HCT116 (cell line): ENCODE measurements around the gene GAD2. TPM values are rescaled to one million over a fixed set of nuclear protein-coding genes. Genes with fewer than 3 reads are reported as not detected.

ENCODE experiments used
- ATAC-seq: fragments of 200-7000 bp; cut with Tn5 transposase; 2 replicates; pipeline ENCODE4 v1.9.1; 2020; ENCODE audit warnings: mild to moderate bottlenecking, moderate library complexity
- BruUV-seq: library from RNA; stranded (reverse); fragments of 400-500 nt; replicated peaks from 2 replicates; lab custom pipeline; 2021; lab: Mats Ljungman, UMichigan
- CTCF ChIA-PET: fragments of 300-600 bp; sonication (Branson Sonifier 250); formaldehyde crosslinking; loops from one replicate; lab custom pipeline; 2021; ENCODE audit warnings: antibody characterized with exemption; lab: Charles Lee
- POLR2A ChIA-PET: fragments of 300-600, 350-600 bp; sonication (Branson Sonifier 250); formaldehyde crosslinking; loops from one replicate; lab custom pipeline; 2021; ENCODE audit warnings: antibody characterized with exemption; lab: Charles Lee
- RAD21 ChIA-PET, 2 experiments: fragments of 300-600 bp; sonication (Branson Sonifier 250); formaldehyde crosslinking; loops; one replicate each; lab custom pipeline; 2023; ENCODE audit warnings: low total read pairs in 2 of 2; ENCODE audit not compliant: uncharacterized antibody in 2 of 2, unreplicated experiment in 2 of 2, low non-redundant PET in 1 of 2; lab: Charles Lee
- DNase-seq: peaks from one replicate; pipeline ENCODE4 v3.0.0-alpha.2; 2010; ENCODE audit warnings: low read depth, low spot score
- H2AFZ ChIP-seq: fragments of 200-600 bp; shearing (Covaris generic), sonication (generic); 2 replicates; pipeline ENCODE4 v1.6.1; 2017; ENCODE audit warnings: low read depth, mixed run types, mixed read lengths, antibody characterized with exemption, low read length; ENCODE audit not compliant: poor library complexity, severe bottlenecking
- H3K27ac ChIP-seq: 2 replicates; pipeline ENCODE4 v1.5.1; 2012; ENCODE audit warnings: low read depth, low read length
- H3K27me3 ChIP-seq: fragments of 200-600 bp; sonication (generic); 2 replicates; pipeline ENCODE4 v1.6.1; 2016; ENCODE audit warnings: mixed run types, low read length, mixed read lengths; ENCODE audit not compliant: insufficient read depth
- H3K36me3 ChIP-seq, 2 experiments: fragments of 200-500 bp in 1 of 2; fragments of 200-600 bp in 1 of 2; sonication (Bioruptor generic) in 1 of 2; sonication (generic) in 1 of 2; 2 replicates each; pipeline versions ENCODE4 v1.5.1 to v1.6.1; 2014 to 2016; ENCODE audit warnings: low read length in 2 of 2, inconsistent platforms in 1 of 2, mixed read lengths in 1 of 2, mixed run types in 1 of 2; ENCODE audit not compliant: insufficient read depth in 2 of 2, control insufficient read depth in 1 of 2
- H3K4me1 ChIP-seq, 2 experiments: fragments of 200-600 bp in 1 of 2; sonication (generic) in 1 of 2; 2 replicates each; pipeline versions ENCODE4 v1.5.1 to v1.6.1; 2012 to 2017; ENCODE audit warnings: low read length in 2 of 2, inconsistent platforms in 1 of 2, mild to moderate bottlenecking in 1 of 2, mixed read lengths in 1 of 2, mixed run types in 1 of 2, moderate library complexity in 1 of 2; ENCODE audit not compliant: insufficient read depth in 2 of 2, control insufficient read depth in 1 of 2
- H3K4me2 ChIP-seq: fragments of 200-600 bp; sonication (generic); 2 replicates; pipeline ENCODE4 v1.6.1; 2017; ENCODE audit warnings: mixed run types, low read length, mixed read lengths
- H3K4me3 ChIP-seq, 2 experiments: fragments of 200-600 bp in 1 of 2; sonication (generic) in 1 of 2; replicated peaks in 1 of 2; 2 replicates each; pipeline ENCODE4 v1.5.1; 2011 to 2016; ENCODE audit warnings: low read length in 2 of 2, control low read depth in 1 of 2, low read depth in 1 of 2, mild to moderate bottlenecking in 1 of 2, mixed read lengths in 1 of 2, mixed run types in 1 of 2
- H3K79me2 ChIP-seq: fragments of 200-600 bp; sonication (generic); 2 replicates; pipeline ENCODE4 v1.6.1; 2017; ENCODE audit warnings: mild to moderate bottlenecking, mixed run types, low read length, moderate library complexity, mixed read lengths; ENCODE audit not compliant: insufficient read depth
- H3K9ac ChIP-seq: fragments of 200-600 bp; sonication (generic); 2 replicates; pipeline ENCODE4 v1.6.1; 2016; ENCODE audit warnings: low read length, mixed read lengths
- H3K9me2 ChIP-seq: fragments of 200-600 bp; sonication (generic), shearing (Covaris generic); 2 replicates; pipeline ENCODE4 v1.6.1; 2017; ENCODE audit warnings: mixed run types, mild to moderate bottlenecking, moderate library complexity; ENCODE audit not compliant: insufficient read depth
- H3K9me3 ChIP-seq, 2 experiments: fragments of 200-500 bp in 1 of 2; fragments of 200-600 bp in 1 of 2; sonication (Bioruptor generic) in 1 of 2; sonication (generic) in 1 of 2; 2 replicates each; pipeline ENCODE4 v1.6.1; 2014 to 2017; ENCODE audit warnings: low read length in 2 of 2, mixed read lengths in 2 of 2, inconsistent platforms in 1 of 2, low read depth in 1 of 2, mild to moderate bottlenecking in 1 of 2, mixed run types in 1 of 2, moderate library complexity in 1 of 2; ENCODE audit not compliant: control insufficient read depth in 1 of 2, insufficient read depth in 1 of 2
- H4K20me1 ChIP-seq: fragments of 200-600 bp; sonication (generic), shearing (Covaris generic); 2 replicates; pipeline ENCODE4 v1.6.1; 2017; ENCODE audit warnings: mixed run types, mild to moderate bottlenecking, moderate library complexity; ENCODE audit not compliant: insufficient read depth
- CBX3 ChIP-seq: IDR thresholded peaks from 2 replicates; pipeline ENCODE4 v1.6.1; 2012; ENCODE audit warnings: low read depth
- CEBPB ChIP-seq: IDR thresholded peaks from 2 replicates; pipeline ENCODE4 v1.6.1; 2012; ENCODE audit warnings: low read depth
- EGR1 ChIP-seq: IDR thresholded peaks from 2 replicates; pipeline ENCODE4 v1.6.1; 2012; ENCODE audit warnings: low read depth
- ELF1 ChIP-seq: IDR thresholded peaks from 2 replicates; pipeline ENCODE4 v1.6.1; 2012; ENCODE audit warnings: low read depth, borderline replicate concordance
- EZH2 ChIP-seq: fragments of 200-600 bp; sonication (generic); IDR thresholded peaks from 2 replicates; pipeline ENCODE4 v1.6.1; 2017; ENCODE audit warnings: antibody characterized with exemption, mixed run types
- EZH2phosphoT487 ChIP-seq: fragments of 200-600 bp; IDR thresholded peaks from 2 replicates; pipeline ENCODE4 v1.6.1; 2018; ENCODE audit warnings: antibody characterized with exemption, borderline replicate concordance
- FOSL1 ChIP-seq: IDR thresholded peaks from 2 replicates; pipeline ENCODE4 v1.6.1; 2012; ENCODE audit warnings: low read depth
- JUND ChIP-seq: IDR thresholded peaks from 2 replicates; pipeline ENCODE4 v1.6.1; 2012
- POLR2A ChIP-seq: IDR thresholded peaks from 2 replicates; pipeline ENCODE4 v1.7.0; 2011; ENCODE audit warnings: borderline replicate concordance; ENCODE audit not compliant: insufficient read depth, insufficient read length; ENCODE audit errors: extremely low read depth
- POLR2AphosphoS5 ChIP-seq: IDR thresholded peaks from 2 replicates; pipeline ENCODE4 v1.6.1; 2011; ENCODE audit warnings: mild to moderate bottlenecking, low read depth, low read length, moderate library complexity
- RAD21 ChIP-seq: IDR thresholded peaks from 2 replicates; pipeline ENCODE4 v1.6.1; 2012; ENCODE audit warnings: low read depth, mild to moderate bottlenecking
- YY1 ChIP-seq: IDR thresholded peaks from 2 replicates; pipeline ENCODE4 v1.6.1; 2011; ENCODE audit warnings: low read length, low read depth, moderate library complexity, mild to moderate bottlenecking; ENCODE audit not compliant: insufficient replicate concordance; ENCODE audit errors: extremely low read depth
- ZNF274 ChIP-seq: fragments of 200-500 bp; sonication (Bioruptor generic); IDR thresholded peaks from 2 replicates; pipeline ENCODE4 v1.6.1; 2014; ENCODE audit warnings: mild to moderate bottlenecking, low read depth, low read length, inconsistent platforms
- intact Hi-C: fragments of 100-400 bp; cut with micrococcal nuclease; formaldehyde crosslinking; loops from 2 replicates; pipeline ENCODE4 v1.10.0; 2022
- total RNA-seq: library from RNA; stranded (reverse); gene quantifications from one replicate; pipeline ENCODE4 v1.2.1, GENCODE V29; 2021; ENCODE audit not compliant: unreplicated experiment
- TF ChIP-seq, protein P1 (sequence below): IDR thresholded peaks from 2 replicates; pipeline ENCODE4 v1.6.1; 2012
- TF ChIP-seq, protein P2 (sequence below): IDR thresholded peaks from 2 replicates; pipeline ENCODE4 v1.6.1; 2012
- TF ChIP-seq, protein P3 (sequence below), 3 experiments: fragments of 200-600 bp in 1 of 3; sonication (generic) in 1 of 3; IDR thresholded peaks in 2 of 3; conservative IDR thresholded peaks in 1 of 3; 2 replicates each; pipeline ENCODE4 v1.5.1; 2012 to 2017; ENCODE audit warnings: low read depth in 2 of 3, low read length in 2 of 3, antibody characterized with exemption in 1 of 3, borderline replicate concordance in 1 of 3, control low read depth in 1 of 3, mild to moderate bottlenecking in 1 of 3, mixed read lengths in 1 of 3, mixed run types in 1 of 3, moderate library complexity in 1 of 3; ENCODE audit not compliant: insufficient read depth in 1 of 3
- TF ChIP-seq, protein P4 (sequence below): IDR thresholded peaks from 2 replicates; pipeline ENCODE4 v1.6.1; 2011; ENCODE audit warnings: mild to moderate bottlenecking, low read length, moderate library complexity; ENCODE audit not compliant: insufficient replicate concordance; ENCODE audit errors: extremely low read depth

GAD2 gene
- total RNA-seq, 1 experiment from 2014 or later: not detected

DNA sequence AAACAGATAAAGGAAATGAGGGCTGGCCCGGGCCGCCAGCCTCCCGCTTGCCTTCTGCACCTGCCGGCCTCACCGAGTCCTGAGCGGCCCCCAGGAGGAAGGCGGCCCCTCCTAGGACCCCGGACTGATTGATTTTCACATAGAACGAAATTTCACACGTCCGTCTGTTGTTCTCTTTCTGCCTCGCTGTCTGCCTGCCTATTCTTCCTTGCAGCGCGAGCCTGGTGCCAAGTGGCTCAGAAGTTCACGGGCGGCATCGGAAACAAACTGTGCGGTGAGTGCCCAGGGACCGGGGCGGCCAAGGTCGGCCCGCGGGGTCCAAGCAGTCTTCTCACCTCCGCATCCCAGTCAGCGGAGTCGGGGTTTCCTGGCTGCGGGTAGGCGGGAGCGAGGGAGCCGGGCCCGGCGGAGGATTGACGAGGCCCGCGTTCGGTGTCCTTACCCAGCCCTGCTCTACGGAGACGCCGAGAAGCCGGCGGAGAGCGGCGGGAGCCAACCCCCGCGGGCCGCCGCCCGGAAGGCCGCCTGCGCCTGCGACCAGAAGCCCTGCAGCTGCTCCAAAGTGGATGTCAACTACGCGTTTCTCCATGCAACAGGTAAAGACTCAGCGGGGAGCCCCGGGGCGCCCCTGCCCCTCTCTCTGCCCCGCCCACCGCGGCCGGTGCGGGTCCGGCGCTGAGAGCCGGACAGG is 967 bp downstream of the GAD2 start:
- ChIA-PET CTCF (no interaction called here), POLR2A (no interaction called here), RAD21 (no interaction called here)
- Histone ChIP-seq H3K79me2 (no peaks in the 10 kb centered on the region), H3K27me3 (peaks cover 25% of the 10 kb centered on the region), H3K27ac (no peak overlapping the region), H3K9me2 (no peaks in the 10 kb centered on the region), H3K9ac (no peak overlapping the region), H4K20me1 (no peaks in the 10 kb centered on the region), H3K4me2 (no peak overlapping the region), H3K36me3 (no peaks in the 10 kb centered on the region), H3K9me3 (no peaks in the 10 kb centered on the region), H3K4me3 (no peak overlapping the region), H2AFZ (no peak overlapping the region), H3K4me1 (no peaks in the 10 kb centered on the region)
- intact Hi-C loops: no loop called here
- BruUV-seq: no TSS peak
- ATAC-seq (no peak), DNase-seq (no peak)
- TF ChIP-seq JUND (no peak), ZNF274 (no peak), RAD21 (no peak), EZH2 (no peak), FOSL1 (no peak), POLR2A (no peak), POLR2AphosphoS5 (no peak), YY1 (no peak), CBX3 (no peak), EZH2phosphoT487 (no peak), CEBPB (no peak), ELF1 (no peak), EGR1 (no peak)
- TF ChIP-seq, protein P1, sequence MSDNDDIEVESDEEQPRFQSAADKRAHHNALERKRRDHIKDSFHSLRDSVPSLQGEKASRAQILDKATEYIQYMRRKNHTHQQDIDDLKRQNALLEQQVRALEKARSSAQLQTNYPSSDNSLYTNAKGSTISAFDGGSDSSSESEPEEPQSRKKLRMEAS: no peak
- TF ChIP-seq, protein P2, sequence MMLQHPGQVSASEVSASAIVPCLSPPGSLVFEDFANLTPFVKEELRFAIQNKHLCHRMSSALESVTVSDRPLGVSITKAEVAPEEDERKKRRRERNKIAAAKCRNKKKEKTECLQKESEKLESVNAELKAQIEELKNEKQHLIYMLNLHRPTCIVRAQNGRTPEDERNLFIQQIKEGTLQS: no peak
- TF ChIP-seq, protein P3, sequence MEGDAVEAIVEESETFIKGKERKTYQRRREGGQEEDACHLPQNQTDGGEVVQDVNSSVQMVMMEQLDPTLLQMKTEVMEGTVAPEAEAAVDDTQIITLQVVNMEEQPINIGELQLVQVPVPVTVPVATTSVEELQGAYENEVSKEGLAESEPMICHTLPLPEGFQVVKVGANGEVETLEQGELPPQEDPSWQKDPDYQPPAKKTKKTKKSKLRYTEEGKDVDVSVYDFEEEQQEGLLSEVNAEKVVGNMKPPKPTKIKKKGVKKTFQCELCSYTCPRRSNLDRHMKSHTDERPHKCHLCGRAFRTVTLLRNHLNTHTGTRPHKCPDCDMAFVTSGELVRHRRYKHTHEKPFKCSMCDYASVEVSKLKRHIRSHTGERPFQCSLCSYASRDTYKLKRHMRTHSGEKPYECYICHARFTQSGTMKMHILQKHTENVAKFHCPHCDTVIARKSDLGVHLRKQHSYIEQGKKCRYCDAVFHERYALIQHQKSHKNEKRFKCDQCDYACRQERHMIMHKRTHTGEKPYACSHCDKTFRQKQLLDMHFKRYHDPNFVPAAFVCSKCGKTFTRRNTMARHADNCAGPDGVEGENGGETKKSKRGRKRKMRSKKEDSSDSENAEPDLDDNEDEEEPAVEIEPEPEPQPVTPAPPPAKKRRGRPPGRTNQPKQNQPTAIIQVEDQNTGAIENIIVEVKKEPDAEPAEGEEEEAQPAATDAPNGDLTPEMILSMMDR (IDR thresholded peaks at IDR 0.05 in 2 of 3, conservative IDR thresholded peaks at IDR 0.05 in 1 of 3; ENCODE audit: borderline replicate concordance in 1 of 3, insufficient read depth in 1 of 3, low read depth in 2 of 3, low read length in 2 of 3): no peak
- TF ChIP-seq, protein P4, sequence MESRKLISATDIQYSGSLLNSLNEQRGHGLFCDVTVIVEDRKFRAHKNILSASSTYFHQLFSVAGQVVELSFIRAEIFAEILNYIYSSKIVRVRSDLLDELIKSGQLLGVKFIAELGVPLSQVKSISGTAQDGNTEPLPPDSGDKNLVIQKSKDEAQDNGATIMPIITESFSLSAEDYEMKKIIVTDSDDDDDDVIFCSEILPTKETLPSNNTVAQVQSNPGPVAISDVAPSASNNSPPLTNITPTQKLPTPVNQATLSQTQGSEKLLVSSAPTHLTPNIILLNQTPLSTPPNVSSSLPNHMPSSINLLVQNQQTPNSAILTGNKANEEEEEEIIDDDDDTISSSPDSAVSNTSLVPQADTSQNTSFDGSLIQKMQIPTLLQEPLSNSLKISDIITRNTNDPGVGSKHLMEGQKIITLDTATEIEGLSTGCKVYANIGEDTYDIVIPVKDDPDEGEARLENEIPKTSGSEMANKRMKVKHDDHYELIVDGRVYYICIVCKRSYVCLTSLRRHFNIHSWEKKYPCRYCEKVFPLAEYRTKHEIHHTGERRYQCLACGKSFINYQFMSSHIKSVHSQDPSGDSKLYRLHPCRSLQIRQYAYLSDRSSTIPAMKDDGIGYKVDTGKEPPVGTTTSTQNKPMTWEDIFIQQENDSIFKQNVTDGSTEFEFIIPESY: no peak
